Panc1 (cell line): ENCODE results near the gene INHBB.

Experiments used
- CTCF ChIP-seq: fragments of 450-650 bp; IDR thresholded peaks from 2 replicates; pipeline ENCODE4 v1.5.1; 2017; ENCODE audit warnings: mild to moderate bottlenecking
- POLR2AphosphoS5 ChIP-seq: IDR thresholded peaks from 2 replicates; pipeline ENCODE4 v1.6.1; 2012; ENCODE audit warnings: mild to moderate bottlenecking, low read depth, low read length, moderate library complexity
- REST ChIP-seq, 2 experiments: IDR thresholded peaks; 2 replicates each; pipeline ENCODE4 v1.6.1; 2011 to 2012; ENCODE audit warnings: low read depth in 2 of 2, control low read depth in 1 of 2, low read length in 1 of 2, mild to moderate bottlenecking in 1 of 2, moderate library complexity in 1 of 2; ENCODE audit not compliant: insufficient read depth in 1 of 2
- SIN3A ChIP-seq: IDR thresholded peaks from 2 replicates; pipeline ENCODE4 v1.6.1; 2012; ENCODE audit warnings: low read depth, mild to moderate bottlenecking, low read length, moderate library complexity, borderline replicate concordance; ENCODE audit not compliant: insufficient read depth
- TCF7L2 ChIP-seq: IDR thresholded peaks from 2 replicates; pipeline ENCODE4 v1.6.1; 2011; ENCODE audit warnings: mild to moderate bottlenecking, low read depth, low read length, inconsistent platforms

DNA sequence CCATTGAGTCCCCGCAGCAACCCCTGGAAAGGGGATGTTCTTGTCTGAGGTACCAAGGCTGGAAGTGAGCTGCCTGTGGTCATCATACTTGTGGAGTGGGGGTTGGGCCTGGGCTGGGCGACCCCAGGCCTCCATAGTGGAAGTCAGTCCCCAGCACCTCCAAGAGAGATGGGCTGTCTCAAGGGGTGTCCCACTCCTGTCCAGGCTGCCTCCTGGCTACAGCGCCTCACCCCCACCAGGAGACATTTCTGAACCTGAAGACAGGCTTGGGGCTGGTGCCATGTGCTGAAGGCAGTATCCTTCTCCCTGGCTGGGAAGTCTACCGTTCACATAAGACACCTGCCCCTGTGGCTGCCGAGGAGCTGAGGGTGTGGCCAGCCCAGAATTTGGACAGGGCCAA is 28.9 kb downstream of the INHBB start:
- TF ChIP-seq CTCF (no peak), REST (IDR thresholded peaks at IDR 0.05; ENCODE audit: insufficient read depth in 1 of 2, low read depth in 2 of 2, low read length in 1 of 2) (no peak), TCF7L2 (no peak), SIN3A (no peak), POLR2AphosphoS5 (no peak)
